C4-2B (cell line): ENCODE measurements around the gene ETV6.

Experiments
- H3K27ac ChIP-seq: fragments of 450-650 bp; 2 replicates; pipeline ENCODE4 v1.5.1; 2017
- CTCF ChIP-seq: fragments of 450-650 bp; conservative IDR thresholded peaks from 2 replicates; pipeline ENCODE4 v1.5.1; 2017; ENCODE audit warnings: mild to moderate bottlenecking
- ZFX ChIP-seq: fragments of 450-650 bp; IDR thresholded peaks from 2 replicates; pipeline ENCODE4 v1.6.1; 2017

The ETV6 gene

GRCh38 chr12:11633968-11634367 is 15.5 kb upstream of the ETV6 start:
- no peak for TF ChIP-seq CTCF
- no peak for TF ChIP-seq ZFX
- H3K27ac ChIP-seq: no peak overlapping the region

- H3K27ac ChIP-seq: no peak overlapping the region
- no peak for TF ChIP-seq ZFX
- no peak for TF ChIP-seq CTCF
Observed at GRCh38 chr12:11635341-11635740, 14.1 kb upstream of the ETV6 start.

GRCh38 chr12:11638315-11638916 is 11.1 kb upstream of the ETV6 start:
- no peak overlapping the region for H3K27ac ChIP-seq
- no peak for TF ChIP-seq ZFX
- no peak for TF ChIP-seq CTCF

DNA sequence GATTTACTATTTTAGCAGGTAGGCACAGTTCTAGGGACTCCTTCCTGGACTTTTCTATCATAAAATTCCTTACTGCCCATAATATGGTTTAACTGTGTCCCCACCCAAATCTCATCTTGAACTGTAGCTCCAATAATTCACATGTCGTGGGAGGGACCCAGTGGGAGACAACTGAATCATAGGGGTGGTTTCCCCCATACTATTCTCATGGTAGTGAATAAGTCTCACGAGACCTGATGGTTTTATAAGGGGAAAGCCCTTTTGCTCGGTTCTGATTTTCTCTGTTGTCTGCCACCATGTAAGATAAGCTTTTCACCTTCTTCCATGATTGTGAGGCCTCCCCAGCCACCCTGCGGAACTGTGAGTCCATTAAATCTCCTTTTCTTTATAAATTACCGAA is 10.0 kb upstream of the ETV6 start:
- H3K27ac ChIP-seq: no peak overlapping the region
- TF ChIP-seq CTCF (no peak), ZFX (no peak)

GRCh38 chr12:11641522-11641921 is 8.0 kb upstream of the ETV6 start:
- no peak for TF ChIP-seq ZFX
- TF ChIP-seq CTCF: no peak
- no peak overlapping the region for H3K27ac ChIP-seq

- no peak overlapping the region for H3K27ac ChIP-seq
- no peak for TF ChIP-seq CTCF
- no peak for TF ChIP-seq ZFX
Observed at GRCh38 chr12:11642785-11643184, 6.7 kb upstream of the ETV6 start.

DNA sequence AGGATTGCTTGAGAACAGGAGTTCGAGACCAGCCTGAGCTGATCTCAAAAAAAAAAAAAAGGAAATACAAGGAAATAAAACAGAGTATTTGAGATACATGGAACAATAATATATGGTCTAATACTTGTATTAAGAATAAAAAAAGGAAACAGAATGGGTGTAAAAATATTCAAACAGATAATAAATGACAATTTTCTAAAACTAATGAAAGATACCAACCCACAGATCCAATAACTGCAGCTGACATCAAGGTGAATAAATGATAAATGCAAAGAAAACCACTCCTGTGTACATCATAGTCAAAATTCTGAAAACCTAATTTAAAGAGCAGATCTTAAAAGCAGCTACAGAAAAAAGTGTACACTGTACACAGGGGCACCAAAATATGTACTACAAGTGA is 4.1 kb upstream of the ETV6 start:
- H3K27ac ChIP-seq: no peak overlapping the region
- no peak for TF ChIP-seq ZFX
- TF ChIP-seq CTCF: no peak
